ENCODE data around the gene MTRR.

MTRR gene

DNA sequence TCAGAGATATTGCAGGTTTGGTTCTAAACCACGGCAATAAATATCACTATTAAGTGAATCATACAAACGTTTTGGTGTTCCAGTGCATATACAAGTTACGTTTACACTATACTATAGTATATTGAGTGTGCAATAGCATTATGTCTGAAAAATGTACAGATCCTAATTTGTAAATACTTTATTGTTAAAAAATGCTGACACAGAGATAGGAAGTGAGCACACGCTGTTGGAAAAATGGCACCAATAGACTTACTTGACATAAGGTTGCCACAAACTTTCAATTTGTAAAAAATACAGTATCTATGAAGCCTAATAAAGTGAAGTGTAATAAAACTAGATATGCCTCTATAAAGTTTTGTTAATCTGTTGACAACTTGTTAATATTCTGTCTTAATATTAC, 34.0 kb upstream of the MTRR start:
- TF ChIP-seq, protein P1, sequence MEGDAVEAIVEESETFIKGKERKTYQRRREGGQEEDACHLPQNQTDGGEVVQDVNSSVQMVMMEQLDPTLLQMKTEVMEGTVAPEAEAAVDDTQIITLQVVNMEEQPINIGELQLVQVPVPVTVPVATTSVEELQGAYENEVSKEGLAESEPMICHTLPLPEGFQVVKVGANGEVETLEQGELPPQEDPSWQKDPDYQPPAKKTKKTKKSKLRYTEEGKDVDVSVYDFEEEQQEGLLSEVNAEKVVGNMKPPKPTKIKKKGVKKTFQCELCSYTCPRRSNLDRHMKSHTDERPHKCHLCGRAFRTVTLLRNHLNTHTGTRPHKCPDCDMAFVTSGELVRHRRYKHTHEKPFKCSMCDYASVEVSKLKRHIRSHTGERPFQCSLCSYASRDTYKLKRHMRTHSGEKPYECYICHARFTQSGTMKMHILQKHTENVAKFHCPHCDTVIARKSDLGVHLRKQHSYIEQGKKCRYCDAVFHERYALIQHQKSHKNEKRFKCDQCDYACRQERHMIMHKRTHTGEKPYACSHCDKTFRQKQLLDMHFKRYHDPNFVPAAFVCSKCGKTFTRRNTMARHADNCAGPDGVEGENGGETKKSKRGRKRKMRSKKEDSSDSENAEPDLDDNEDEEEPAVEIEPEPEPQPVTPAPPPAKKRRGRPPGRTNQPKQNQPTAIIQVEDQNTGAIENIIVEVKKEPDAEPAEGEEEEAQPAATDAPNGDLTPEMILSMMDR (IDR thresholded peaks at IDR 0.05; ENCODE audit: control insufficient read depth, extremely low read depth, insufficient read depth): no peak
- DNase-seq (ENCODE audit: low read depth): no peak
- H3K4me3 ChIP-seq (ENCODE audit: low read depth, low read length): no peak overlapping the region

DNA sequence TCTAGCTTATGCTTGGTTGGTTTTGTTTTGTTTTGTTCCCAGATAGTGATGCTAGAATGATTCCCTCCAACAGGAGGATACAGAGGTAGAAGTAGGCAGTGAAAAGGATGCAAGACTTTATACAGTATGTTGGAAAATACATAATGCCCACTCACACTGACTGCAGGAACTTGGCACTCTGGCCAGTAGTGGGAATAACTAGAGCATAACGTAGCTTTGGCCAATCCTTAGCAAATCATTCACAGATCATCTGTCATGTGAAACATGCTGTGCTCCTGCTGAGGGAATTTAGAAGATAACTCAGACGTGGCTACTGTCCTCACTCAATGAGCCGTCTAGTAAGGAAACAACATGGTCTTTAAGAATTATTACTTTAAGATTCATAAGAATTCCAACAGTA, 31.5 kb upstream of the MTRR start:
- TF ChIP-seq, protein P1 (IDR thresholded peaks at IDR 0.05; ENCODE audit: control insufficient read depth, extremely low read depth, insufficient read depth): no peak
- no peak for DNase-seq (ENCODE audit: low read depth)
- no peak overlapping the region for H3K4me3 ChIP-seq (ENCODE audit: low read depth, low read length)

DNA sequence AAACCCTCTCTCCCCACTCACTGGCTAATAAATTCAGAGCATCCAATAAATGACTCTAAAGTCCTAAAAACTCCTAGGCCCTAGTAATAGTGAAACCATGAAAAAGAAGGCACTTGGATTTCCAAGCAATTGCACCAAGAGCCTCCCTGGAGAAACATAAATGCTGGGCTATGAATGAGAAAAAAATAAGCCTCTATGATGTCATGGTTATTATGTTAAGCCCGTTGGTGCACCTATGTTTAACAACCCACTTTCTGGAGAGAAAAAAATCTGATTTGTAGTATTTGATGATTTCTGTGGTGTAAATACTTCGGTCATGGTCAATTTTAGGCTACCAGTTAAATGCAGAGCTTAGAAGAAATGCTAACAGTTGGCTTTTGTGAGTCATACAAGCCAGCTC, 26.4 kb upstream of the MTRR start:
- no peak for DNase-seq (ENCODE audit: low read depth)
- TF ChIP-seq, protein P1 (IDR thresholded peaks at IDR 0.05; ENCODE audit: control insufficient read depth, extremely low read depth, insufficient read depth): no peak
- no peak overlapping the region for H3K4me3 ChIP-seq (ENCODE audit: low read depth, low read length)

DNA sequence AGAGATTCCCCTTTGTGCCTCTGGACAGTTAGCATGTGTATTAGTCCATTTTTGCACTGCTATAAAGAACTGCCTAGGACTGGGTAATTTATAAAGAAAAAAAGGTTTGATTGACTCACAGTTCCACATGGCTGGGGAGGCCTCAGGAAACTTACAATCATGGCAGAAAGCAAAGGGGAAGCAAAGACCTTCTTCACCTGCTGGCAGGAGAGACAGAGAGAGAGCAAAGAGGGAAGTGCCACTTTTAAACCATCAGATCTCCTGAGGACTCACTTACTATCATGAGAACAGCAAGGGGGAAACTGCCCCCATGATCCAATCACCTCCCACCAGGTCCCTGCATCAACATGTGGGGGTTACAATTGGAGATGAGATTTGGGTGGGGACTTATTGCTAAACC, 24.0 kb upstream of the MTRR start:
- DNase-seq (ENCODE audit: low read depth): no peak
- TF ChIP-seq, protein P1 (IDR thresholded peaks at IDR 0.05; ENCODE audit: control insufficient read depth, extremely low read depth, insufficient read depth): no peak

DNA sequence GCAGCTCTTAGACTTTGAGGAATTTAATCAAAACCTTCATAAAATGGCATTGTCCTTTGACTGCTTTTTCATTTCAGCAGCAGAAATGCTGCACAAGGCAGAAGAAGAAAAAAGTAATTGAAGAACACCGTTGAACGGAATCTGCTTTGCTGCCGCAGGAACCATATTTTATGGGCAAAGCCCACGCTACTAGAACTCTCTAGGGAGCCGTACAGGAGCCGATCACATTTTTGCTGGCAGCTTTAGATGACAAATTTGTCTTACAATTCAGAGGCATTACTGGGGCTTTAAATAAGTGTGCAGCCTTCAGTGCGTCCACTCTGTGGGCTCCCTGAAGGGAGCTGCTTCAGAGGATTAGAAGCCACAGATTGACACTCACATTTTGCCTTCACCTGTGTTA, 23.4 kb upstream of the MTRR start:
- DNase-seq (ENCODE audit: low read depth): no peak
- no peak overlapping the region for H3K4me3 ChIP-seq (ENCODE audit: low read depth, low read length)
- TF ChIP-seq, protein P1 (IDR thresholded peaks at IDR 0.05; ENCODE audit: control insufficient read depth, extremely low read depth, insufficient read depth): no peak

More for the DNA sequence above, 24.0 kb upstream of the MTRR start:
- no peak overlapping the region for H3K4me3 ChIP-seq (ENCODE audit: low read depth, low read length)

DNA sequence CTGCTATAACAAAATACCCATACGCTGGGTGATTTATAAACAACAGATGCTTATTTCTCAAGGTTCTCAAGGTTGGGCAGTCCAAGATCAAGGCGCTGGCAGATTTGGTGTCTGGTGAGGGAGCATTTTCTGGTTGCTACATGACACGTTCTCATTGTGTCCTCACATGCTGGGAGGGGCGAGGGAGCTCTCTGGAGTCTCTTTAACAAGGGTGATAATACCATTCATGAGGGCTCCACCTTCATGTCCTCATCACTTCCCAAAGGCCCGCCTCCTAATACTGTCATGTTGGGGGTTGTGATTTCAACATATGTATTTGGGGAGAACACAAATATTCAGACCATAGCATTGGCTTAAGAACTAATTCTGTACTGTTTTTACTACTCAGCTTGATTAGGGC, 22.6 kb upstream of the MTRR start:
- no peak for DNase-seq (ENCODE audit: low read depth)
- TF ChIP-seq, protein P1 (IDR thresholded peaks at IDR 0.05; ENCODE audit: control insufficient read depth, extremely low read depth, insufficient read depth): no peak
- H3K4me3 ChIP-seq (ENCODE audit: low read depth, low read length): no peak overlapping the region

DNA sequence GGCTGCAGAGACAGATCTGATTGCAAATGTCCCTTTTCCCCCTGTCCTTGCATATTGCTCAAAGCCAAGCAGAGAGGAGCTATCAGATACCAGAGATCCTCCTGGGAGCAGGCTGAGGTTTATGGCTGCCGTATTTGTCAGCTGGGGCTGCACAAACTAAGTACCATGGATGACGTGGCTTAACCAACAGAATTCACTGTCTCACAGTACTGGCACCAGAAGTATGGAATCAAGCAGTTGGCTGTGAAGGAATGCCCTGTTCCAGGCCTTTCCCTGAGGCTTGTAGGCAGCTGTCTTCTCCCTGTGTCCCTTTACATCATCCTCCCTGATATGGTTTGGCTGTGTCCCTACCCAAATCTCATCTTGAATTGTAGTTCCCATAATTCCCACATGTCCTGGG, 20.7 kb upstream of the MTRR start:
- TF ChIP-seq, protein P1 (IDR thresholded peaks at IDR 0.05; ENCODE audit: control insufficient read depth, extremely low read depth, insufficient read depth): no peak
- no peak for DNase-seq (ENCODE audit: low read depth)
- H3K4me3 ChIP-seq (ENCODE audit: low read depth, low read length): no peak overlapping the region
